ENCODE results near the gene C4orf50.

DNA sequence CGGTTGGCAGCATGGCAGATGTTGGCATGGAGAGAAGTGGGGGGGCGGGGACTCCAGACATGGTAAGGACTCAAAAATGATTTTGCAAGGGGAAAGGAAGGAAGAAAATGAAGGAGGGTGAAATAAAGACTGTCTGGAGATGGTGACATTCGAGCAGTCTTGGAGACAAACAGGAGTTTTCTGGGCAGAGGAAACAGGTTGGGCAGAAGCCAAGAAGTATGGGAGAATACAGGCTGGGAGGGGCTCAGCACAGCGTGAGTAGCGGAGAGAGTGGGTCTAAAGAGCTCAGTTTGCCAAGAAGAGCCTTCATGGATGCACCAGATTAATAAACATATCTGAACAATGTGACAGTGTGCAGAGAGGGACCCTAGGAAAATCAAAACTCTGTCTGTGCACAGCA is 112.0 kb downstream of the C4orf50 start:
- TF ChIP-seq, protein P1, sequence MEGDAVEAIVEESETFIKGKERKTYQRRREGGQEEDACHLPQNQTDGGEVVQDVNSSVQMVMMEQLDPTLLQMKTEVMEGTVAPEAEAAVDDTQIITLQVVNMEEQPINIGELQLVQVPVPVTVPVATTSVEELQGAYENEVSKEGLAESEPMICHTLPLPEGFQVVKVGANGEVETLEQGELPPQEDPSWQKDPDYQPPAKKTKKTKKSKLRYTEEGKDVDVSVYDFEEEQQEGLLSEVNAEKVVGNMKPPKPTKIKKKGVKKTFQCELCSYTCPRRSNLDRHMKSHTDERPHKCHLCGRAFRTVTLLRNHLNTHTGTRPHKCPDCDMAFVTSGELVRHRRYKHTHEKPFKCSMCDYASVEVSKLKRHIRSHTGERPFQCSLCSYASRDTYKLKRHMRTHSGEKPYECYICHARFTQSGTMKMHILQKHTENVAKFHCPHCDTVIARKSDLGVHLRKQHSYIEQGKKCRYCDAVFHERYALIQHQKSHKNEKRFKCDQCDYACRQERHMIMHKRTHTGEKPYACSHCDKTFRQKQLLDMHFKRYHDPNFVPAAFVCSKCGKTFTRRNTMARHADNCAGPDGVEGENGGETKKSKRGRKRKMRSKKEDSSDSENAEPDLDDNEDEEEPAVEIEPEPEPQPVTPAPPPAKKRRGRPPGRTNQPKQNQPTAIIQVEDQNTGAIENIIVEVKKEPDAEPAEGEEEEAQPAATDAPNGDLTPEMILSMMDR (IDR thresholded peaks at IDR 0.05) = no peak
- no peak for TF ChIP-seq EZH2 (IDR thresholded peaks at IDR 0.05; ENCODE audit: borderline replicate concordance, insufficient read depth, low read depth, low read length, poor library complexity, severe bottlenecking)
